ENCODE measurements around the gene CENPQ.

Gene CENPQ, protein sequence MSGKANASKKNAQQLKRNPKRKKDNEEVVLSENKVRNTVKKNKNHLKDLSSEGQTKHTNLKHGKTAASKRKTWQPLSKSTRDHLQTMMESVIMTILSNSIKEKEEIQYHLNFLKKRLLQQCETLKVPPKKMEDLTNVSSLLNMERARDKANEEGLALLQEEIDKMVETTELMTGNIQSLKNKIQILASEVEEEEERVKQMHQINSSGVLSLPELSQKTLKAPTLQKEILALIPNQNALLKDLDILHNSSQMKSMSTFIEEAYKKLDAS

DNA sequence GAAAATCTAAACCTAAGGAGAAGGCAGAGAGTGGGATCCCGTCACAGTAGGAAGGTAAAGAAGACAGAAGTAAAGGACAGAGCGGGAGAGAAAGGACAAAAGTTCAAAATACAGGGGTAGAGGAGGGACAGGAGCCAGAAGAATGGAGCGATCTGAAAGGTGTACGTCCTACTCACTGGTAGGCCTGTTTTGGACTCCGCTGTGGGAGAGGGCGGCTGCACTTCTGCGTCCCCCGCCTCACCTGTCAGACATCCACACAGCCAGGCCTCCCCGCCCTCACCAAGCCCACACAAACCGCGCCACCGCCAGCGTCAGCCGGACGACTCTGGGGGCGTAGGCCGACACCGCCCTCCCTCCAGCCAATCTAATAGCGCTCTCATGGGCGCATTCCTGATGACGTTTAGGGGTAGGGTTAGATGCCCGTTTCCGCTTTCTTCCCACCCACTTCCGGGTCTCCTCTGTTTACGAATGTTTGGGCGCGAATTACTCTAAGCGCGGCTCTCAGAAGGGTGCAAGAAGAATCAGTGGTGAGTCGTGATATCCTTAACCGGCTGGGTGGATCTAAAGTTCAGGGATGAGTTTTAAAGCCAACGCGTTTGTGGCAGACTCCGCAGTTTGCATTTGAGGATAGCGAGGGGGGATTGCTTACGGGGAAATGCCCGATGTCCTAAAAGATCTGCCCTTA, at the start of gene CENPQ, which contains the start of gene MMUT:
Gene CENPQ, plus strand, starts transcription at position 444 of the 685 bp plus-strand sequence. CDS start 6,807 bp downstream, outside the sequence.
Gene MMUT, minus strand, starts transcription at position 327 of the 685 bp plus-strand sequence. CDS start 3,787 bp downstream, outside the sequence.
- TF ChIP-seq, protein P1, sequence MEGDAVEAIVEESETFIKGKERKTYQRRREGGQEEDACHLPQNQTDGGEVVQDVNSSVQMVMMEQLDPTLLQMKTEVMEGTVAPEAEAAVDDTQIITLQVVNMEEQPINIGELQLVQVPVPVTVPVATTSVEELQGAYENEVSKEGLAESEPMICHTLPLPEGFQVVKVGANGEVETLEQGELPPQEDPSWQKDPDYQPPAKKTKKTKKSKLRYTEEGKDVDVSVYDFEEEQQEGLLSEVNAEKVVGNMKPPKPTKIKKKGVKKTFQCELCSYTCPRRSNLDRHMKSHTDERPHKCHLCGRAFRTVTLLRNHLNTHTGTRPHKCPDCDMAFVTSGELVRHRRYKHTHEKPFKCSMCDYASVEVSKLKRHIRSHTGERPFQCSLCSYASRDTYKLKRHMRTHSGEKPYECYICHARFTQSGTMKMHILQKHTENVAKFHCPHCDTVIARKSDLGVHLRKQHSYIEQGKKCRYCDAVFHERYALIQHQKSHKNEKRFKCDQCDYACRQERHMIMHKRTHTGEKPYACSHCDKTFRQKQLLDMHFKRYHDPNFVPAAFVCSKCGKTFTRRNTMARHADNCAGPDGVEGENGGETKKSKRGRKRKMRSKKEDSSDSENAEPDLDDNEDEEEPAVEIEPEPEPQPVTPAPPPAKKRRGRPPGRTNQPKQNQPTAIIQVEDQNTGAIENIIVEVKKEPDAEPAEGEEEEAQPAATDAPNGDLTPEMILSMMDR (conservative IDR thresholded peaks at IDR 0.05): no peak
- H3K27ac ChIP-seq: peak within 1 kb of the TSS; percentile 80

DNA sequence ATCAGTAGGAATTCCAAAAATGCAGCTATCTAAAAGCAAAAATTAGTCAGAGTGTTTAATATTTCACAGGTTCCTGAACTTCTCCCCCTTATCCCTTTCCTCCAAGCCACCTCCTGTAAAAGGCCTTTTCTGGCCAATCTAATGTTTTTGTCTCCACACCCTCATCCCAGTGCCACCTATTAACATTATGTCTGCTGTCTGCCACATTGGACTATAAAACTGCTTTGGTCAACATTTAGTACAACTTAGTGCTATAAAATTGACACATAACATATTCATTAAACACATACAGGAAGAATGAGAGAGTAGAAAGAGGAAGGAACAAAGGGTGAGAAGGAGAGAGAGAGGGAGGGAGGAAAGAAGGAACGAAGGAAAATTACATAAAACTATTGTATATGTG, 47.8 kb upstream of the CENPQ start:
- TF ChIP-seq, protein P1 (conservative IDR thresholded peaks at IDR 0.05): no peak
- no peak overlapping the region for H3K27ac ChIP-seq

DNA sequence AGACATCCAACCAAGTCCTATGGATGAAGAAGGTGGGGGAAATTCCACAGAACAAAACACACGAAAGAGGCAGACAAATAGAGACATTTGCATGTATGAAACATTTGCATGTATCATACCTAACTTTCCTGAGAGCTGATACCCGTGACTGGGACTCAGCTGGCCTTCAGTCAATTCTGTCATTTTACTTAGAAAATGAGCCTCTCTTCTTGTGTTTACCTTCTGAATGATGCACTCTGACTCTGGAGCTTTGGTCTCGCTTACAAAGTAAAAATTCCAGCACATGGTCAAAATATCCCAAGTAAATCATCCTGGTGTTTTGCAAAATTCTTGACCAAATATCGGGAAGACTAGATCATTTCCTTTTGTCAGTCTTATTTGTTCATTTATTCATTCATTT, 47.0 kb upstream of the CENPQ start:
- TF ChIP-seq, protein P1 (conservative IDR thresholded peaks at IDR 0.05): no peak
- H3K27ac ChIP-seq: no peak overlapping the region

DNA sequence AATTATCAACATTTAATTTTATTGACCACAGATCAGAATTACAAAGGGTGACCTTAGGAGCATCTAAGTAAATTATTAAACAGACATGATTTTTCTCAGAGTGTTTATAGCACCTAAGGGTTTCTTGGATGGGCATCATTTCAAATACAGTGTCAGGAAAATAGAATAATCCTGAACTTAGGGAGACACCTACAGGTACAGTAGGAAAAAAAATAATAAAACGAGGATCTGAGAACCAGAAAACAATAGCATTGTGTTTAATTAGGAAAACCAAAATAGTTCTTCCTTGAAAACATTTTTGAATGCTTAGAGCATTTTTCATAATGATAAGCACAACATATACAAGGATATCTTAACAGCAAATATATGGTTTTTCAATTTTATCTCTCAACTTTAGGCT, 39.4 kb upstream of the CENPQ start:
- TF ChIP-seq, protein P1 (conservative IDR thresholded peaks at IDR 0.05): peak; percentile 70
- no peak overlapping the region for H3K27ac ChIP-seq

DNA sequence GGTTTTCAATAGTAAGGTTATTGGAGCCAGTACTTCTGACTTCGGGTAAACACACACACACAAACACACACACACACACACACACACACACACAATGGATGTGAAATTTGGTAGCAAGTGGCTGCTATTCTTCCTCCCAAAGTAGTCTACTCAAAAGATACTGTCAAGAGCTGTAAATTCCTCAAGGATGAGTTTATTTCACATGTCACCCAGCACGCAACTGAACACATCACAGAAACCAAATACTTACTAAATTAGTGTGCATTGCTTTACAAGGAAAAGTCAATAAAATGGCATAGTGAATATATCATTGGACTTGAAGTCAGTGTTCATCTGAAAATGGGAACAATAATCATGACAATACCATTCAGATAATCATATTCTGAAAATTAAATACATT, 33.0 kb upstream of the CENPQ start:
- no peak overlapping the region for H3K27ac ChIP-seq
- TF ChIP-seq, protein P1 (conservative IDR thresholded peaks at IDR 0.05): no peak

DNA sequence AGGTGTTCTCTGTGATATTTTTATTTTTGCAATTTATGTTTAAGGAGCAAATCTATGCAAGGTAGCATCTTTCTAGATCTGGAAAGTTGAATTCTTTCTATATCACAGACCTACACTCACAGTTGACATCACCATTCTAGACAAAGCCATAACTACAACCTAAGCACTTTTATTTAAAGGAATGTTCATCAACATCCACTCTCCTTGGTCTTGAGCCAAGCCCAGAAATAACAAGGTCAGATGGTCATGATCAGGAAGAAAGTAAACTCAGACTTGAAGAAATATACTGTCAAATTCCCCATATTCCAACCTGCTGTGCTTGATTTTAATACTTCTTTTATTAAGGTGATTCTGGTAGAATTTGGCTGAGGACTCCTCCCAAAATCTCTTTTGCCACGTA, 32.3 kb upstream of the CENPQ start:
- H3K27ac ChIP-seq: no peak overlapping the region
- TF ChIP-seq, protein P1 (conservative IDR thresholded peaks at IDR 0.05): no peak

DNA sequence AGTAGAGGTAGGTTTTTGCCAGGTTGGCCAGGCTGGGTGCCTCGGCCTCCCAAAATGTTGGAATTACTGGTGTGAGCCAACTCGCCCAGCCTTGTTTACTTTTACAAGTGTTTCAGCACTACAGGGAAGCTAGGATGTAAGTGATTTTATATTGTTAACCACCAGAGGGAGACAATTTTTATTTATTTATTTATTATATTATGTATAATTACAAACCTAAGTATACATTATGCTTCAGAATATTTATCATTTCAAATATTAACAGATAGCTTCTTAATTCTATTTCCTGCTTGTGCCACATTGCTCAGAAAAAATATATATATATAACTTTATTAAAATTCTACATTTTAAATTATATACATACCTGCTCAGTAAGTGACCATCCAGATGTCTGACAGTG, 9.9 kb upstream of the CENPQ start:
- TF ChIP-seq, protein P1 (conservative IDR thresholded peaks at IDR 0.05): peak; percentile 65
- H3K27ac ChIP-seq: no peak overlapping the region
